HepG2 (cell line): ENCODE measurements around the gene HIPK4. TPM values are rescaled to one million over a fixed set of nuclear protein-coding genes. Genes with fewer than 3 reads are reported as not detected.

Source experiments
- ATAC-seq: fragments of 200-7000 bp; cut with Tn5 transposase; 3 replicates; pipeline ENCODE4 v1.9.1; 2020; ENCODE audit warnings: mild to moderate bottlenecking, moderate library complexity
- BruUV-seq: library from RNA; stranded (reverse); fragments of 400-500 nt; replicated peaks from 2 replicates; lab custom pipeline; 2021; lab: Mats Ljungman, UMichigan
- CTCF ChIA-PET: fragments of 300-600 bp; formaldehyde crosslinking; extraction: SDS; loops from one replicate; lab custom pipeline; 2021; ENCODE audit warnings: low total read pairs, inconsistent platforms, low intra/inter-chr PET ratio; lab: Yijun Ruan, JAX
- POLR2A ChIA-PET: fragments of 350-600 bp; sonication (Branson Sonifier 250); formaldehyde crosslinking; loops from one replicate; lab custom pipeline; 2020; ENCODE audit warnings: antibody characterized with exemption, inconsistent platforms; lab: Yijun Ruan, JAX
- DNase-seq: peaks from one replicate; pipeline ENCODE4 v3.0.0-alpha.2; 2015; ENCODE audit warnings: low spot score
- FAIRE-seq: peaks from 3 replicates; lab custom pipeline; 2011; peaks lifted over from hg19 to GRCh38; lab: Jason Lieb, UNC
- H2AFZ ChIP-seq: one replicate; pipeline ENCODE4 v1.6.1; 2011; ENCODE audit warnings: low read length, inconsistent platforms
- H3K27ac ChIP-seq: fragments of 300-600 bp; 3 replicates; pipeline ENCODE4 v1.8.0; 2011; ENCODE audit warnings: mixed run types, mild to moderate bottlenecking, mixed read lengths, low read length, inconsistent platforms; ENCODE audit not compliant: insufficient read depth; ENCODE audit errors: extremely low read length
- H3K27me3 ChIP-seq, 2 experiments: fragments of 200-600 bp in 1 of 2; 2 replicates in 1 of 2; 3 replicates in 1 of 2; pipeline versions ENCODE4 v1.6.0 to v1.8.0; 2011; ENCODE audit warnings: low read length in 2 of 2, mild to moderate bottlenecking in 2 of 2, moderate library complexity in 2 of 2, inconsistent platforms in 1 of 2; ENCODE audit not compliant: insufficient read depth in 2 of 2, control insufficient read depth in 1 of 2
- H3K36me3 ChIP-seq, 2 experiments: fragments of 200-600 bp in 1 of 2; replicated peaks in 1 of 2; 2 replicates in 1 of 2; 3 replicates in 1 of 2; pipeline versions ENCODE4 v1.5.1 to v1.8.0; 2011; ENCODE audit warnings: low read length in 2 of 2, inconsistent platforms in 1 of 2; ENCODE audit not compliant: insufficient read depth in 2 of 2, control insufficient read depth in 1 of 2
- H3K4me1 ChIP-seq: 2 replicates; pipeline ENCODE4 v1.5.1; 2012; ENCODE audit warnings: low read length, inconsistent platforms; ENCODE audit not compliant: insufficient read depth
- H3K4me2 ChIP-seq: 2 replicates; pipeline ENCODE4 v1.6.0; 2011; ENCODE audit warnings: low read depth, low read length, inconsistent platforms
- H3K4me3 ChIP-seq, 3 experiments: fragments of 200-600 bp in 1 of 3; sonication (generic), shearing (Covaris generic) in 1 of 3; replicated peaks in 1 of 3; 2 replicates each; pipeline ENCODE4 v1.5.1; 2011 to 2016; ENCODE audit warnings: low read length in 3 of 3, inconsistent platforms in 2 of 3, low read depth in 2 of 3, mild to moderate bottlenecking in 2 of 3, control low read depth in 1 of 3, mixed read lengths in 1 of 3; ENCODE audit not compliant: insufficient read depth in 1 of 3
- H3K79me2 ChIP-seq: one replicate; pipeline ENCODE4 v1.6.1; 2011; ENCODE audit warnings: low read length, inconsistent platforms; ENCODE audit not compliant: insufficient read depth
- H3K9ac ChIP-seq: 2 replicates; pipeline ENCODE4 v1.6.0; 2011; ENCODE audit warnings: mild to moderate bottlenecking, low read depth, low read length, inconsistent platforms; ENCODE audit not compliant: insufficient read depth
- H3K9me3 ChIP-seq: 2 replicates; pipeline ENCODE4 v1.5.1; 2012; ENCODE audit warnings: mild to moderate bottlenecking, low read length
- H4K20me1 ChIP-seq: 2 replicates; pipeline ENCODE4 v1.6.0; 2011; ENCODE audit warnings: inconsistent platforms, mild to moderate bottlenecking, low read length, moderate library complexity; ENCODE audit not compliant: insufficient read depth
- CAMTA2 ChIP-seq: sonication (generic); formaldehyde crosslinking; IDR thresholded peaks from 2 replicates; pipeline ENCODE4 v1.4.0; 2020; ENCODE audit warnings: mild to moderate bottlenecking, missing genetic modification reagents, borderline replicate concordance
- CREBL2 ChIP-seq: sonication (generic); formaldehyde crosslinking; IDR thresholded peaks from 2 replicates; pipeline ENCODE4 v1.8.1; 2023; ENCODE audit warnings: missing genetic modification reagents, mild to moderate bottlenecking, borderline replicate concordance
- DMTF1 ChIP-seq: sonication (generic); formaldehyde crosslinking; IDR thresholded peaks from 2 replicates; pipeline ENCODE4 v1.4.0; 2020; ENCODE audit warnings: mild to moderate bottlenecking, missing genetic modification reagents
- FOXC1 ChIP-seq: sonication (generic); formaldehyde crosslinking; IDR thresholded peaks from 2 replicates; pipeline ENCODE4 v1.8.0; 2022; ENCODE audit warnings: mild to moderate bottlenecking, missing genetic modification reagents, borderline replicate concordance
- KDM1A ChIP-seq: IDR thresholded peaks from 2 replicates; pipeline ENCODE4 v1.6.1; 2016; ENCODE audit warnings: missing compliant biosample characterization
- KDM4B ChIP-seq: sonication (generic); formaldehyde crosslinking; IDR thresholded peaks from 2 replicates; pipeline ENCODE4 v1.4.0; 2020; ENCODE audit warnings: missing genetic modification reagents
- NFATC3 ChIP-seq: sonication (generic); formaldehyde crosslinking; IDR thresholded peaks from 2 replicates; pipeline ENCODE4 v1.5.1; 2020; ENCODE audit warnings: mild to moderate bottlenecking, missing genetic modification reagents
- PRDM10 ChIP-seq: sonication (generic); formaldehyde crosslinking; IDR thresholded peaks from 2 replicates; pipeline ENCODE4 v1.4.0; 2020; ENCODE audit warnings: low read depth, missing genetic modification reagents
- ZBTB37 ChIP-seq: sonication (generic); formaldehyde crosslinking; IDR thresholded peaks from 2 replicates; pipeline ENCODE4 v1.4.0; 2020; ENCODE audit warnings: mild to moderate bottlenecking, missing genetic modification reagents
- ZMYM3 ChIP-seq: sonication (generic); formaldehyde crosslinking; IDR thresholded peaks from 2 replicates; pipeline ENCODE4 v1.5.1; 2020; ENCODE audit warnings: mild to moderate bottlenecking, missing genetic modification reagents
- ZNF605 ChIP-seq: sonication (generic); formaldehyde crosslinking; IDR thresholded peaks from 2 replicates; pipeline ENCODE4 v1.8.0; 2022; ENCODE audit warnings: mild to moderate bottlenecking, missing genetic modification reagents
- ZNF747 ChIP-seq: sonication (generic); formaldehyde crosslinking; IDR thresholded peaks from 2 replicates; pipeline ENCODE4 v1.8.1; 2023; ENCODE audit warnings: missing genetic modification reagents, mild to moderate bottlenecking, borderline replicate concordance
- ZNF776 ChIP-seq: sonication (generic); formaldehyde crosslinking; IDR thresholded peaks from 2 replicates; pipeline ENCODE4 v1.4.0; 2020; ENCODE audit warnings: mild to moderate bottlenecking, missing genetic modification reagents
- ZNF777 ChIP-seq: sonication (generic); formaldehyde crosslinking; IDR thresholded peaks from 2 replicates; pipeline ENCODE4 v1.4.0; 2020; ENCODE audit warnings: missing genetic modification reagents
- ZNF883 ChIP-seq: sonication (generic); formaldehyde crosslinking; IDR thresholded peaks from 2 replicates; pipeline ENCODE4 v1.5.1; 2020; ENCODE audit warnings: mild to moderate bottlenecking, missing genetic modification reagents; ENCODE audit errors: not compliant biosample characterization
- WGBS: methylation state at CpG from one replicate; pipeline ENCODE4 v1.1.6; 2017; ENCODE audit warnings: low lambda C conversion rate; 5-methylcytosine and 5-hydroxymethylcytosine counted together
- in situ Hi-C: cut with HindIII; loops from 2 replicates; pipeline ENCODE4 v1.10.0; 2017; ENCODE audit warnings: low pct_unique_long_range_greater_than_20kb; ENCODE audit not compliant: extremely low pct_ligation_motif_present
- intact Hi-C: fragments of 100-400 bp; cut with micrococcal nuclease; formaldehyde crosslinking; loops from one replicate; pipeline ENCODE4 v1.10.0; 2022; ENCODE audit not compliant: unreplicated experiment
- polyA plus RNA-seq, 8 experiments: library from polyadenylated mRNA; depleted of rRNA in 3 of 8; stranded (reverse) in 7 of 8; unstranded in 1 of 8; fragments of >200 nt; fragmentation: Illumina TruSeq in 4 of 8; extraction: Trizol in 4 of 8; gene quantifications; 2 replicates each; pipeline versions ENCODE4 v1.2.1 to v1.2.3, GENCODE V29; 2011 to 2016; ENCODE audit warnings: low read depth in 4 of 8, missing spikeins in 1 of 8, mixed read lengths in 1 of 8; ENCODE audit not compliant: insufficient read depth in 1 of 8
- total RNA-seq, 5 experiments: library from RNA; depleted of rRNA; stranded (reverse); fragments of >200 nt; fragmentation: Illumina TruSeq; extraction: Trizol; gene quantifications; 2 replicates each; pipeline ENCODE4 v1.2.3, GENCODE V29; 2016; ENCODE audit warnings: low read depth in 1 of 5

HIPK4 gene
- total and polyA plus RNA-seq, 2 of the 13 experiments (the other 11 are each of a cell fraction or from before 2014, with no cell fraction given), result 0.03 TPM; not detected in 1

- TF ChIP-seq DMTF1, result no peak
- TF ChIP-seq, all 625 proteins: peak for 0
Measured at GRCh38 chr19:40395956-40396355, 6.0 kb upstream of the HIPK4 start (continued).

GRCh38 chr19:40394816-40395210 lies 4.8 kb upstream of the HIPK4 start:
- ATAC-seq (no peak), FAIRE-seq (no peak), DNase-seq (no peak)
- ChIA-PET CTCF (no interaction called here), POLR2A (interaction anchor here (1.5 kb wide), 1 partner anchor 9 kb away, joined by 3 read pairs; no protein-coding TSS in a partner anchor)
- no peaks in the 10 kb centered on the region for H3K79me2 ChIP-seq
- no peak overlapping the region for H3K27ac ChIP-seq
- no TSS peak for BruUV-seq
- H3K9me3 ChIP-seq, result no peaks in the 10 kb centered on the region
- peaks cover 6% of the 10 kb centered on the region for H3K4me1 ChIP-seq
- H3K9ac ChIP-seq, result no peak overlapping the region
- H2AFZ ChIP-seq, result no peak overlapping the region
- H4K20me1 ChIP-seq, result no peaks in the 10 kb centered on the region
- H3K4me2 ChIP-seq, result no peak overlapping the region
- peaks cover 10 to 35% of the 10 kb centered on the region in 2 experiments; a peak in 4 of 5 replicates for H3K27me3 ChIP-seq
- no peak overlapping the region for H3K4me3 ChIP-seq
- in situ Hi-C loops, result no loop called here
- no peaks in the 10 kb centered on the region for H3K36me3 ChIP-seq
- intact Hi-C loops, result loop anchor here (5.0 kb wide), 1 partner anchor 88 kb away; no protein-coding TSS in a partner anchor
- 3% methylated on average over 3 of the region's 13 CpGs for WGBS
- TF ChIP-seq ZNF776 (CRISPR knock-in tag) (no peak), NFATC3 (CRISPR knock-in tag) (no peak), PRDM10 (CRISPR knock-in tag) (no peak), ZBTB37 (no peak), ZNF747 (CRISPR knock-in tag) (no peak), ZMYM3 (no peak), CREBL2 (no peak), KDM4B (no peak), KDM1A (CRISPR knock-in tag) (no peak), ZNF777 (no peak), ZNF883 (CRISPR knock-in tag) (no peak), FOXC1 (CRISPR knock-in tag) (no peak), CAMTA2 (CRISPR knock-in tag) (no peak), ZNF605 (CRISPR knock-in tag) (no peak)
